ENCODE results near the gene FUT9.

The FUT9 gene

GRCh38 chr6:96186516-96187195 is 170.9 kb downstream of the FUT9 start:
- TF ChIP-seq, protein P1, sequence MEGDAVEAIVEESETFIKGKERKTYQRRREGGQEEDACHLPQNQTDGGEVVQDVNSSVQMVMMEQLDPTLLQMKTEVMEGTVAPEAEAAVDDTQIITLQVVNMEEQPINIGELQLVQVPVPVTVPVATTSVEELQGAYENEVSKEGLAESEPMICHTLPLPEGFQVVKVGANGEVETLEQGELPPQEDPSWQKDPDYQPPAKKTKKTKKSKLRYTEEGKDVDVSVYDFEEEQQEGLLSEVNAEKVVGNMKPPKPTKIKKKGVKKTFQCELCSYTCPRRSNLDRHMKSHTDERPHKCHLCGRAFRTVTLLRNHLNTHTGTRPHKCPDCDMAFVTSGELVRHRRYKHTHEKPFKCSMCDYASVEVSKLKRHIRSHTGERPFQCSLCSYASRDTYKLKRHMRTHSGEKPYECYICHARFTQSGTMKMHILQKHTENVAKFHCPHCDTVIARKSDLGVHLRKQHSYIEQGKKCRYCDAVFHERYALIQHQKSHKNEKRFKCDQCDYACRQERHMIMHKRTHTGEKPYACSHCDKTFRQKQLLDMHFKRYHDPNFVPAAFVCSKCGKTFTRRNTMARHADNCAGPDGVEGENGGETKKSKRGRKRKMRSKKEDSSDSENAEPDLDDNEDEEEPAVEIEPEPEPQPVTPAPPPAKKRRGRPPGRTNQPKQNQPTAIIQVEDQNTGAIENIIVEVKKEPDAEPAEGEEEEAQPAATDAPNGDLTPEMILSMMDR (IDR thresholded peaks at IDR 0.05; ENCODE audit: low read length, missing control alignments): no peak
- no peak overlapping the region for H3K4me3 ChIP-seq (replicated peaks; ENCODE audit: low read depth, low read length)
- DNase-seq (ENCODE audit: low read depth): no peak

- TF ChIP-seq, protein P1 (IDR thresholded peaks at IDR 0.05; ENCODE audit: low read length, missing control alignments): no peak
- DNase-seq (ENCODE audit: low read depth): no peak
- no peak overlapping the region for H3K4me3 ChIP-seq (replicated peaks; ENCODE audit: low read depth, low read length)
Observed at GRCh38 chr6:96194675-96195074, 178.9 kb downstream of the FUT9 start.

GRCh38 chr6:96195272-96195671 is 179.5 kb downstream of the FUT9 start:
- DNase-seq (ENCODE audit: low read depth): no peak
- H3K4me3 ChIP-seq (replicated peaks; ENCODE audit: low read depth, low read length): no peak overlapping the region

GRCh38 chr6:96196633-96197032 is 180.9 kb downstream of the FUT9 start:
- TF ChIP-seq, protein P1 (IDR thresholded peaks at IDR 0.05; ENCODE audit: low read length, missing control alignments): no peak

More at GRCh38 chr6:96195272-96195671, 179.5 kb downstream of the FUT9 start:
- TF ChIP-seq, protein P1 (IDR thresholded peaks at IDR 0.05; ENCODE audit: low read length, missing control alignments): no peak

DNA sequence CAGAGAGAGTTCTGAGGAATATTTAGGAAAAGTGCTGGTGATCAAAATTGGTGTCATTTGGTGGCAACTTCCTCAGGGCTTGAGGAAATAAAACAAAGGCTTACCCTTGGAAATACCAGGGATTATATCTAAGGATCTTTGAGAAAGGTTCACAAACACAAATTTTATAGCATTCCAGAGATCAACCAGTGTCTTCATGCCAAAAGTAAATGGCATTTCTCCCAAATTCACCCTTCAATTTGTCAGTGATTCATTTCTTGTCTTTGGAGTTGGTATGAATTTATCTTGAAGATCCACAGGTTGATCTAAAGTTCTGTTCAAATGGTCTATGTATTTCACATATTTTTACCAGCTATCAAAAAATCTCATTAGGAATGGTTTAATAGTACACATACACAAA is 181.5 kb downstream of the FUT9 start:
- DNase-seq (ENCODE audit: low read depth): no peak
- H3K4me3 ChIP-seq (replicated peaks; ENCODE audit: low read depth, low read length): no peak overlapping the region
- TF ChIP-seq, protein P1 (IDR thresholded peaks at IDR 0.05; ENCODE audit: low read length, missing control alignments): no peak

More at GRCh38 chr6:96196633-96197032, 180.9 kb downstream of the FUT9 start:
- H3K4me3 ChIP-seq (replicated peaks; ENCODE audit: low read depth, low read length): no peak overlapping the region
- DNase-seq (ENCODE audit: low read depth): no peak

DNA sequence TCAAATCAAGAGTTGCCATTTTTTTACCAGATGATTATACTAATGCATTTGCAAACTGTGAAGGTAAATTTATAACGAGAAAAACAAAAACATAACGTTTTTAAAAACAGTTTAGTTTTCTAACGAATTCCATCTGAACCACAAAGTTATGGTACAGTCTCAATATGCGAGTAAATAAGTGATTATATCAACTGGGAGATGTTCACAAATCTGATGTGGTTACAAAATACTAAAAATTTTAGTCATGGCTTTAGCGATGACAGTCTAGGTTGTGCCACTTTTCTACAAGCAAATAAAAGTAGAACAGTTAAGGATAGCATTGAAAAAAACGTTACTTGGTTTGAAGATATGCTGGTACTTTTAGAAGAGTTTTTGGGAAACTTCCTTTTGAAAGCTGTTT is 186.8 kb downstream of the FUT9 start:
- H3K4me3 ChIP-seq (replicated peaks; ENCODE audit: low read depth, low read length): no peak overlapping the region
- TF ChIP-seq, protein P1 (IDR thresholded peaks at IDR 0.05; ENCODE audit: low read length, missing control alignments): no peak
- no peak for DNase-seq (ENCODE audit: low read depth)

DNA sequence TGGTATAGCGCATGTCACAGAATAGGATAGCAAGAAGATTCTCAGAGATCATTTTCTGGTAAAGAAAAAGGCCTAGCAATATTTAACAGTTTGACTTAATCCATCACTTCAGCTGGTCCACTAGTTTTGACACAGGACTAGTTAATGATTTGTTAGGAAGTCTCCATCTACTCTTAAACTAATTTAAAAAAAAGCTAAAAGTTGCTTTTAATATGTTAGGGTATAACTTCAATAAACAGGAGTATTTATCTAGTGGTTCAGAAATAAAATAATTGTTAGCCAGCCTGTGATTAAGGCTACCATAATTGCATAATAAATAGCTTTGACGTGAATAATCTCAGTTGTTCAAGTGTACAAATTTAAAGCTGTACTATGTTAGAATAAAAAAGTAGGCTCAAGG is 195.6 kb downstream of the FUT9 start:
- TF ChIP-seq, protein P1 (IDR thresholded peaks at IDR 0.05; ENCODE audit: low read length, missing control alignments): no peak
- H3K4me3 ChIP-seq (replicated peaks; ENCODE audit: low read depth, low read length): no peak overlapping the region

More for the DNA sequence above, 195.6 kb downstream of the FUT9 start:
- no peak for DNase-seq (ENCODE audit: low read depth)

Data from fibroblast of pulmonary artery (primary cell).